ENCODE measurements around the gene FAM120A. TPM values are rescaled to one million over a fixed set of nuclear protein-coding genes. Genes with fewer than 3 reads are reported as not detected.

FAM120A gene
- polyA plus RNA-seq, 4 donors: 69.7 to 81.0 (median 78.6) TPM

DNA sequence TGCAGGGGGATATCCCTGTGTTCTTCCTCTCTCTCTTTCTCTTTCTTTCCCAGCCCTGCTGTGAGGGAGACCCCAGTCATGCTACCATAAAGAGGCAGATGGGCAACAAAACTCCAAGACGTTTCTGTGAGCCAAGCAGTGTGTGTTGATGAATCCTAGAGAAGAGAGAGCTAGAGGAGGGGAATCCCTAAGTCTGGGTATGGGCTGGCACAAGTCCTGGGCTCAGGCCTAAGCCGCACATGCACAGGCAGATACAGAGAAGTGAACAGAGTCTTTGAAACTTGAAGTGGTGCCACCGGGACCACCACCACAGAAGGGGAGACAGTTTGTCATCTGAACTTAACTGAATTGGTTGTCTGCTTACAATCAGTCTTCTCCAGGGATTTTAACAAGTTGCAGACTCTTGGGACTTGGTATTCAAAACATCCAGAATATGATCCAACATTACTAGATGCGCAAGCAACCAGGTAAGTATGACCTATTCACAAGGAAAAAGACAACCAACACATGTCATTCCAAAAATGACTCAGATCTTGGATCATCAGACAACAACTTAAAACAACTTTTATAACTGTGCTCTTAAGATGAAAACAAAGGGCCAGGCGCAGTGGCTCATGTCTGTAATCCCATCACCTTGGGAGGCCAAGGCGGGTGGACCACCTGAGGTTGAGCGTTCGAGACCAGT is 10.4 kb upstream of the FAM120A start:
- no peak for DNase-seq (ENCODE audit: low read depth in 4 of 4, low spot score in 2 of 4)

DNA sequence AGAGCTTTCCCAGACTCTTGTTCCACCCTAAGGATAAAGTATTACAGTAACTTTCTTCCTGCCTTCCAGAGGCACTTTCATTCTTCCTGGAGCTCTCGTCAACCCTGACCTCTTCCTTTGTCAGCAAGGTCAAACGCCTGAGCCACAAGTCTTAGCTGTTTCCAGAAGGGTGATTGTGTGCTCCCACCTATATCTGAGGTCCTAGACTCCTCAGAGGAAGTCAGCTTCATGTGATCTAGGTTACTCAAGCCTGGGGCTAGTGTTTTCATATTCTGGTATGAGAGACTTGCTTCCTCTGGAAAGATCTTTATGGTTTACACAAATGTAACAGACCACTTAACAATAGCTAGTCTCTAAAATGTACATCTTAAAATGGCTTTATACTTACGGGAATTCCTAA is 5.4 kb upstream of the FAM120A start:
- DNase-seq (ENCODE audit: low read depth in 4 of 4, low spot score in 2 of 4): no peak

DNA sequence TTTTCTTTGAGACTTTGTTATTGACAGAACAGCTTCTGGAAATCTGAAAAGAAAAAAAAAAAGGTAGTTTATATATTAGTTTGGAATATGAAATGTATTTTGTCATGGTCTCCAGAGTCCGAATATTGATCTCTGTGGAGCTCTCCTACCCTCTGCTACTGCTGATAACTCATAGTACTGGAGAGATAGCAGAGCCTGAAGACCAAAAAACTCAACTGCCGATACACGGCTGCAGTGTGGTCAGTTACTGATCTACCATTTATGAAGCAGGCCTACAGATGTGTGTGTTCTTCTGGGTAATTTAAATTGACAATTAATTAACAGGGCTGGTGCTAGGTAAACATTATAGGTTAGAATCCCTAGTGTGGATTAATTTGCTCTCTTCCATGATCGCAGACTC is 3.8 kb upstream of the FAM120A start:
- DNase-seq (ENCODE audit: low read depth in 4 of 4, low spot score in 2 of 4): no peak

DNA sequence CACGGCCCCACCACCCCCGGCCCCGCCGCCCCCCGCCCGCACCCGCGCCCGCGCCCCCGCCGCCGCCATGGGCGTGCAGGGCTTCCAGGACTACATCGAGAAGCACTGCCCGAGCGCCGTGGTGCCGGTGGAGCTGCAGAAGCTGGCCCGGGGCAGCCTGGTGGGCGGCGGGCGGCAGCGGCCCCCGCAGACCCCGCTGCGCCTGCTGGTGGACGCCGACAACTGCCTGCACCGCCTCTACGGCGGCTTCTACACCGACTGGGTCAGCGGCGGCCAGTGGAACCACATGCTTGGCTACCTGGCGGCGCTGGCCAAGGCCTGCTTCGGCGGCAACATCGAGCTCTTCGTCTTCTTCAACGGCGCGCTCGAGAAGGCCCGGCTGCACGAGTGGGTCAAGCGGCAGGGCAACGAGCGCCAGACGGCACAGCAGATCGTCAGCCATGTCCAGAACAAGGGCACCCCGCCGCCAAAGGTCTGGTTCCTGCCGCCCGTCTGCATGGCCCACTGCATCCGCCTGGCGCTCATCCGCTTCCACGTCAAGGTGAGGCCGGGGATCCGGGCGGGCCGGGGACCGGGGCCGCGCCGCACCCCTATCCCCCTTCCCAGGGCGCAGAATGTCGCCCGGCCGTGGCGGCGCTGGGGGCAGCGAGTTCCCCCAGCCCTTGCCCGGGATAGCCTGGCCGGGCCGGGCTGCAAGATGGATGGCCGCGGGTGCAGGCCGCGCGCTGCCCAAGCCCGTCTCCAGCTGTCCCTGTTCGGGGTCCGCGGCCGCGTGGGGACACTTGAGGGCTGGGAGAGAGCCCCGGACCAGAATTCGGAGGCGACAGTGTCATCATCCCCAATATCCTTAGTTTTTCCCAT is 594 bp downstream of the FAM120A start:
- peak in 1 of 4 donors; percentile 37 for DNase-seq (ENCODE audit: low read depth in 4 of 4, low spot score in 2 of 4)

DNA sequence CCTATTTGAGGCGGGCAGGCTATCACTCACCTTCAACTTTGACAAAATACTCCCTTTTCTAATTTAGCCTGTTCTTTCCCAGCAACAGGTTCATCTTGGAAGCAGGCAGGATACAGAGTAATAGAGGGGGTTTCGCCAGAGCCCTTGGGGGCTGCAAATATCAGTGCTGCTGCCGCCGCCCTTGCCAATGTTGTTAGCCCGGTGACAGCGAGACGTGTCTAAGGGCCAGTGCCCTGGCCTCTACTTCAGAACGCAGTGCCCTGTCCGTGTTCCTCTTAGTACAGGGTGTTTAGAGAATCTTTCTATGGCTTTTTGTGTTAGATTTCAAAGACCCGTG is 1.2 kb downstream of the FAM120A start:
- DNase-seq (ENCODE audit: low read depth in 4 of 4, low spot score in 2 of 4): no peak

DNA sequence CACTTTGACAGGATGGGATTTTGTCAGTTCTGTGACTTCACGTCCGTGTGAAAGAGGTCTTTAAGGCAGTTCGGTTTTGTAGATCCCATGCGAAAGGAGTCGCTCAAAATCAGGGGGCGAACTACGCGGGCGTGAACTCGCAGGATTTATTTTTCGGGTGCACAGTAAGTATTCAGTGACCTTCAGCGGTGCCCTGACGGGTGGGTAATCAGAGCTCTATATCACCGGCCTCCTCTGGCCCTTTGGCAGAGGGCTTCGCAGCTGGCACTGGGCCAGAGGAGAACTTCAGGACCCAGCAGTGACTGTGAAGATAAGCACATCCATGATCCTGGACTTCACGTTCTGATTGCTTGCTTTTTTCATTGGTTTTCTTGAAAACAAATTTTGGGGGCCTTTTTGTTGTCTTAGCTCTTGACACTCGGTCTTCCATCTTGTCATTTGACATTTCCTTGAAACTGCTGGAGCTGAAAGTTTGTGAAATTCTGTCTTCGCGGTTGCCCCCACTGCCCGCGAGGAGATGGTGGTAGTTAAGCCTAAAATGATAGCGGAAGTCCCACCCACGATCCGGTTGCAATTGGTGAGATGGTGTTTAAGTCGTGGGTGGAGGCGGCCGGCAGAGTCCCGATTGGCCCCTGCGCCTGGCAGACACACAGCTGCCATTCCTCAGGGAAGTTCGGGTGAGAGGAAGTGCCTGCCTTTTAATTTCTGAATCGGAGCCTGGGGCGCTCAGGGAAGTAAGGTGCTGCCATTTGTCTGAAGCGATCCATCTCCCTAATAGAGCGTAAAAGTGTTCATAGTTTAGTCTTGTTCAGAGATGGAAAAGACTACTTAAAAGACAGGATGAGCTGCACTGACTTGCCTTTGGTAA is 1.8 kb downstream of the FAM120A start, which contains the start of gene FAM120AOS:
TSS of gene FAM120AOS (minus strand) at position 535 of the 868 bp plus-strand sequence. CDS start 872 bp downstream, outside the sequence.
- DNase-seq (ENCODE audit: low read depth in 4 of 4, low spot score in 2 of 4): peak; percentile 73 to 87 (median 84)

DNA sequence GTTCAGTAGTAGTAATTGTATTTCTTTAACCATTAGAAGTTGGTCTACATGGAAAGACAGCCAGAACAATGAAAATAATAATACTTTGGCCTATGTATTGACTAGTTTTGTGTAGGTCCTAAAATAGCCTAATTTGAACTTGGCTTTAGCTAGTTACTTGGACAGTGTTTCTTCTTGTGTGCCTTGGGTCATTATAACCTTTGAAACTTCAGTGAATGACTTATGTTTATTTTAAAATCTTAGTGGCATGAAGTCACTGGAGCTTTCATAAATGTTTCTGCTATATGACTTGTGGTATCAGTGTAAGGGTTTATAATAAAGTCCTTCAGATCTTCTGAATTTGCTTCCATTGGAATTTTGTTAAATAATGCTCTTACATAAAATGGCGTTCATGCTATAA is 4.5 kb downstream of the FAM120A start:
- DNase-seq (ENCODE audit: low read depth in 4 of 4, low spot score in 2 of 4): no peak

DNA sequence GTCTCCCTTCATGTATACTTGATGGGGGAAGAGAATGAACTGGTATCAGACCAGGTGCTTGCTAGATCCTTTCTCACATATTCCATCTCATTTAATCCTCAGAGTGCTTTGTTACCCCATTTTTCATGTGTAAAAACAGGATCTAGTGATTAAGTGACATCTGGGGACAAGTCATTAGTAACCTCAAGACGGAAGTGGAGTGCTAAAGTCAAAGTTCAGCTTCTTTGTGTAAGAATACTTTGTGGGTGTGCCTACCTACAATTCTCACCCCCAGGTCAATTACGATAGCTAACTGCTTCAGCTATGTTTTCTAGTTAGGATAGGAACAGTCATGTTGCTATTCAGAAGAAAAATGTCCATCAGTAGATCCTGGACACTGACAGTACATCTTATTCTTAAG is 5.0 kb downstream of the FAM120A start:
- no peak for DNase-seq (ENCODE audit: low read depth in 4 of 4, low spot score in 2 of 4)

DNA sequence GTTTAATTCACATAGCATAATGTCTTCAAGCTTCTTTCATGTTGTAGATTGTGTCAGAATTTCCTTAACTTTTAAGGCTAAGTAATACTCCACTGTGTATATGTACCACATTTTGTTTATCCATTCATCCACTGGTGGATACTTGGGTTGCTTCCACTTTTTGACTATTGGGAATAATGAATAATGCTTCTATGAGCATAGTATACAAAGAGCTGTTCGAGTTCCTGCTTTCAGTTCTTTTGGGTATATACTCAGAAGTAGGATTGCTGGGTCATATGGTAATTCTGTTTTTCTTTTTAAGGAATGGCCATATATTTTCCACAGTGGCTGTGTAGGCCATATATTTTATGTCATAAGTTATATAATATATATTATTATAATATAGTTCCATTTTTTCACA is 5.5 kb downstream of the FAM120A start:
- no peak for DNase-seq (ENCODE audit: low read depth in 4 of 4, low spot score in 2 of 4)

DNA sequence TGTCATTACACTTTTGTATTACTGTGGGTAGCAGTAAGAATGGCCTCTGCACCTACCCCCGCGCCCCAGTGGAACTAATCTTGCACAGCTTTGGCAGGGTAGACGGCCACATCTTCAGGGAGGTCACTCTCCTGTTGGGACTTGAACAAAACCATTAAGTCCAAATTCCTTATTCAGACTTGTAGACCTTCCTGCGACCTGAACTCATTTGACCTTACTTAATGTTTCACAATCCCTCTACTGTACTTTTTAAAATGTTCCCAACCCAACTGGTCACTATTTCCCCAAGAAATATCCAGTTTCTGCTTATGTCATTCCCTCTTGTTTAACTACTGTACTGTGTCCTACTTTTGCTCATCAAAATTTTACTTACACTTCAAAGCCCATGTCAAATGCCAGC is 7.2 kb downstream of the FAM120A start:
- DNase-seq (ENCODE audit: low read depth in 4 of 4, low spot score in 2 of 4): no peak

DNA sequence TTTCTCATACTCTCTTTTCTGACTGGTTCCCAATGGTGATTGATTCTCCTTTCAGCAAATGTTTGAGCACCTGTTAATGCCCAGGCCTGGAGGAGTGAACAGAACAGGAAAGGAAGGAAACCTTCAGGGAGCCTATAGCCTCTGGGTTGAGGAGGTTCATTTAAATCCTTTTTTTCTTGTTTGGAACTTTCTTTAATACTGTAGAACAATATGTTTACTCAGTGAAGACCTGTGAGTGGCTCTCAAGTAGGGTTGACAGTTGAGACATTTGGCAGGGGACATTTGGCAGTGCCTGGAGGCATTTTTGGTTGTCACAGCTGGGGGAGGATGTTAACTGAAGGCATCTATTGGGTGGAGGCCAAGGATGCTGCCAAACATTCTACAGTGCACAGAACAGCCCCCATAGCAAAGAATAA is 8.0 kb downstream of the FAM120A start:
- no peak for DNase-seq (ENCODE audit: low read depth in 4 of 4, low spot score in 2 of 4)

DNA sequence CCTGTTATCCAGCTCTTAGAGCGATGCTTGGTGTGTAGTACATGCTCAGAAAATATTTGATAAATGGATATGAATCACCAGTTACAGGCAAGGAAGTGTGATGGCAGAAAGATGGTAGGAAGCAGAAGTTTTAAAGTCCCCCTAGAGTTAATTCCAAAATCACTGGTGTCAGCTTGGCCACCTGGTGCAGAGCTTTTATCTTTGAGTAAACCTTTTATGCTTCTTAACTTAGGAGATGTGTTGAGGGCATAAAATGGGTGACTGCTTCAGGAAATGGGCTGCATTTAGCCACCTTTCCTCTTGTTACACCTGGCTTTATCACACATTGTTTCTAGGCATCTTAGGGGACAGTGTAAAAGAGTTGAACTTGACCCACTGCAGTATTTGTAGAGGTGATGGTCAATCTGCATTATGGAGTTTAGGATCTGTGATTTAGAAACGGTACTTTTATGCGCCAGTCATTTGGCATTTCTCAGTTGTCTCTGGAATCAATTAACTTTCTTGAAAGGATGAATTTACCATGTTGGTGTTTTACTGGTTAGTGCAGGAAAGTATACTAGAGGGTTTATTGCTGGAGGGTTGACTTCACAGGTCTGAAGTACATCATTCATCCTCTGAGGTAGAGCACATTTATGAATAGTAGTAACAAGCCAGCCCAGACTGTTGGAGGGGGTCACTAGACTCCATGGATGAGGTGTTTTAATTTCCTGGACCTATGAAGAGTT is 9.4 kb downstream of the FAM120A start:
- DNase-seq (ENCODE audit: low read depth in 4 of 4, low spot score in 2 of 4): no peak

DNA sequence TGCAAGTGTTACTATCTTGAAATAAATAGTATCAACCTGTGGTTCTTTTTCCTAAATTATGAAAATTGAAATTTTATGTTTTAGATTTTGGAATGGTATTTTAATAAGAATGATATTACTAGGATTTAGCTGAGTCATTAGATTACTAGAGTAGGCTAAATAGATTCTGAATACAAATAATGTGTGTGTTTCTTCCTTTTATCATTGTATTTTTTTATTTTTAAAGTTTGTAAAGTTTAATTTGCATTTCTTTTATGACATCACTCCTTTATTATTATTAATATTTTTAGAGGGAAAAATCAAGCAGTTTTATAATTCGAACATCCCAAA is 9.9 kb downstream of the FAM120A start:
- DNase-seq (ENCODE audit: low read depth in 4 of 4, low spot score in 2 of 4): no peak

DNA sequence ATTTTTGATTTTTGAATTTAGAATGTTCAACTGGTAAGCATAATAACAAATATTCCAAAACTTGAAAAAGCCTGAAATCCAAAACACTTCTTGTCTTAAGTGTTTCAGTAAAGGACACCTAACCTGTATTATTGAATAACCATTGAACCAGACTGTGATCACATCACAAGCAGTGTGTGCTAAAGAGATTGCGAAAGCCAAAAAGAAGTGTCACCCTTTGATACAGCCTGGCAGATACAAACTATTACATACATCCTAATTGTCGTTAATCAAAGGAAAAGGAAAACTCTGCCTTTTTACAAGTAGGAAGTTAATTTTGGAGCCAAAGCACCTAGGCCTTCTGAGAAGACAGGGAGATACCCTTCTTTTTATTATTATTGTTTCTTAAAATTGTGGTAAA is 10.3 kb downstream of the FAM120A start:
- DNase-seq (ENCODE audit: low read depth in 4 of 4, low spot score in 2 of 4): no peak

DNA sequence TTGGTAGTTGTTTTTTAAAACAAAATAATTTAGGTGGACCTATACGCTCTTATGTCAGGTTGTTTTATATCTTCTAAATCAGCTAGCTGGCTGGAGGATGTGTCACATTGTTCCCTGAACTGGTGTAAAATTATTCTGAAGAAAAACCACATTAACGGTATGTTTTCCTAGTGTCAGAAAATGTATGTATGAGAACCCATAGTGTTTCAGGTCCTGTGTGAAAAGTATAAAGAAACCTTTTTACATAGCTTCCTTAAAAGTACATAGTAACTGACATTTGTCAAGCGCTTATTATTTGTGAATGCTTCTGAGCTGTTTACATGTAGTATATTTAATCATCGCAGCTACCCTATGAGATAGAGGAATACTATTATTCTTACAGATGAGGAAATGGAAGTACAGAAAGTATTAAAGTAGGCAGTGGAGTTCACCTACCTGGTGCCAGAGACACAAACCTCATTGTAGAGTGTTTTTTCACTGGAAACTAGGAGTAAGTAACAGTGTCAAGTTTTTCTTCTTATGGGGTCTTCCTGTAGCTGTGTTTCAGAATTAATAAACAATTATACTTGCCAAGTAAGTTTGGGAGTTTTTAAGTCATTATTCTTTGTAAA is 12.3 kb downstream of the FAM120A start:
- DNase-seq (ENCODE audit: low read depth in 4 of 4, low spot score in 2 of 4): no peak

DNA sequence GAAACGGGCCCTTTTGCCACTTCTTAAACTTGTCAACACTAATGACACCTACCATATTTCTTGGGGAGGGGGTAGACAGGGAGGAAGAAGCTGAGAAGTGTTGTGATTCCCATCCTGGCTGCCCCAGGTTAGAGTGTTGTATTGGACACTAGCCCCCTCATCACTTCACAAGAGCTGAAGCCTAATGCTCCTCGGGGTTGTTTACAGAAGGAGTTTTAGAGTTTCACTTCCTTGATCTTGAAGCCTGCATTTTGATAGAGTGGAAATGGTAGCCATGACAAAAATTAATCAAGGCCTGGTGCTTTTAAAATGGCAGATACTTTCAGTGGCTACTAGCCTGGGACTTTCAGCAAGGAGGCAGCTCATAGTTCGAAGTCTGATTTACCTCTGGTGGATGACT is 12.9 kb downstream of the FAM120A start:
- DNase-seq (ENCODE audit: low read depth in 4 of 4, low spot score in 2 of 4): no peak

DNA sequence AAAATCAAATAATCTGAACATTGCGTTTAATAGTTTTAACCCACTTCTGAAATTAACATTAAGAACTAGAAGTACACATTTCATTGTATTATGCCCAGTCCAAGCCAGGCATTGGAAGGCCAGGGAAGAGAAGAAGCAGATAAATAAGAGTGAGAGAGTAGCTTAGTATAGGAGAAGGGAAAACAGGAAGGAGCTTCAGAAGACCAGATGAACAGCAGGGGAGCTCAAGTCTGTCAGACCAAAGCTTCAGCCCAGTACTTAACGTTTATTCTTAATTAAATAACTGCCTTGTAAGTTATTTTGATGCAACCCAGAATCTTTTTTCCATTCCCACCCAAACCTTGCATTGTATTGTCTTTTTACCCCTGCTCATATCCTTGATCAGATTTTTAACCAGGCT is 13.4 kb downstream of the FAM120A start:
- DNase-seq (ENCODE audit: low read depth in 4 of 4, low spot score in 2 of 4): no peak

DNA sequence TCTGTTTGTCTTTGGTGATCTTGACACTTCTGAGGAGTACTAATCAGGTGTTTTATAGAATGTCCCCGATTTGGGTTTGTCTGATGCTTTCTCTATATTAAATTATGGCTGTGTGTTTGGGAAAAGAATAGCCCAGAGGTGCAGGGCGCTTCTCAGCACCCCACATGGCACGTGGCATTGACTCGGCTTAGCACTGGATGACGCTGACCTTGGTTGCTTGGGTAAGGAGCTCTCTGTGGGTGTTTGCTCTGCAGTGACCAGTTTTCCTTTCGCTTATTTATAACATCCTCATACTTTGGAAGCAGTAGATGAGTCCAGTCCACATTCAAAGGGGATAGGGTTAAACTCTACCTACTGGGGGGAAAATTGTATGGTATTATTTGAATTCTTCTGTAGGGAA is 14.4 kb downstream of the FAM120A start:
- DNase-seq (ENCODE audit: low read depth in 4 of 4, low spot score in 2 of 4): no peak

DNA sequence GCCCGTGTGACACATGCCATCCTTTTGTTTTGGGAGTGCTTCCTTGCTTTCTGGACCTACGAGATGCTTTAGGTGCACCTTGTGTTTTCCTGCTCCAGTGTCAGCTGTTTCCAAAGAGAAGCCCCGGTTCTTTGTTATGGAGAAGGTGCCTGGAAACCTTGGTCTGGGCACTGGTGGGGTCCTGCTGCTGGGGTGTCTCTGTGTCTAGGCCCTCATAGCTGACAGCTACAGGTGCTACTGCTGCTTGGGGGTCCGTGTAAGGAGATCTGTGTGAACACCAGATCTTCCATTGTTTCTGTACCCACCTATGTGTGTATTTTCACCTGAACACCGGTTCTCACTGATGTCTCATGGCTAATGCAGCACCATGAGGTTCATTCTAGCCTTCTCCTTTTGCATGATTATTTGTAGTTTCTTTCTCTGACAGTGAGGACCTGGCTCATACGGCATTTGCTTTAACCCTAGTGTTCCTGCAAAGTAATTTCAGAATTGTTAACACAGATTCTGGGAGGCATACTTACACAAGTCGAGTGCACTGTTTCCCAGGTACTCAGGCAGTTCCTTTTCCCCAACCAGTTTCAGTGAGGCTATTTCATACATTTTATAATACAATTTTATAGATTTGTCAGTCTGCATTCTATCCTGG is 15.1 kb downstream of the FAM120A start:
- no peak for DNase-seq (ENCODE audit: low read depth in 4 of 4, low spot score in 2 of 4)

DNA sequence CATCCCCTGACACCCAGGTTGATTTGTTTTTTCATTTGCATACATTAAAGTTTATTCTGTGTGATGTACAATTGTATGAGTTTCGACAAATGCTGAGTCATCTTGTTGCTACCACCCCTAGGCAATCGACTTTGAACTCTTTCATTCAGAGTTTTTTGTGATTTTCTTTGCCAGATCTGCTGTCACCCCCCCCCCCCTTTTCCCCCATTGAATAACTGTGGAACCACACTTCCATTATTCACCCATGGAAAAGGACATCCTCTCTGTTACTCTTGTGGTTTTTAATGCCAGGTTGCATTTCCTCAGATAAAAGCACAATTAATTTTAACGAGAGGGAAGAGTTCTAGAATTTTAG is 15.6 kb downstream of the FAM120A start:
- DNase-seq (ENCODE audit: low read depth in 4 of 4, low spot score in 2 of 4): no peak
